Ecto neural progenitor cell (in vitro differentiated cells): ENCODE data around the gene NUP37.

Source experiments
- DNase-seq: peaks from one replicate; pipeline ENCODE4 v3.0.0-alpha.2; 2018; ENCODE audit warnings: low spot score

The NUP37 gene

GRCh38 chr12:102026728-102027127 is 93.2 kb downstream of the NUP37 start:
- no peak for DNase-seq

DNA sequence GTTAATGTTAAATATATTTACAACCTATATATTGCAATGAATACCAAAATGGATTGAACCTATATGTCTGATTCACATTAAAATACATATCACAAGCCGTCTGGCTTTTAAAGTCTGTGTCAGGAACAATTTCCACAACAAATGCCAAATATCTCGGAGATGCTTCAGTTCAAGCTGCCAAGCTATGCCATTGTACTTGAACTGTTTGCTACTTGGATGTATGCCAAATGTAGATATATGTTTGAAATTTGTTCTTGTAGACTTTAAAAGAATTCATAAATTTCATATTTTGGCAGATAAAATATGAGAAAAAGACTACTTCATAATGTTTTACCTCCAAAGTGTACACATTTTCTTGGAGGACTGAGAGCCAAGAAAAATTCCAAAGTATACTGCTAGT is 95.1 kb downstream of the NUP37 start:
- DNase-seq = no peak

- no peak for DNase-seq
Observed at GRCh38 chr12:102023343-102023930, 96.5 kb downstream of the NUP37 start.
